ENCODE measurements around the gene INPP5A. TPM values are rescaled to one million over a fixed set of nuclear protein-coding genes. Genes with fewer than 3 reads are reported as not detected.

Gene INPP5A
- total RNA-seq, 1 experiment from 2014 or later, result 12.3 TPM

GRCh38 chr10:132826524-132827422 is 289.2 kb downstream of the INPP5A start:
- ChIA-PET CTCF (no interaction called here), POLR2A (no interaction called here), RAD21 (ENCODE audit: low non-redundant PET in 1 of 2, low total read pairs in 2 of 2, uncharacterized antibody in 2 of 2, unreplicated experiment in 2 of 2) (no interaction called here)
- H3K27me3 ChIP-seq (ENCODE audit: insufficient read depth, low read length), result peaks cover 12% of the 10 kb centered on the region
- H3K4me2 ChIP-seq (ENCODE audit: low read length), result no peak overlapping the region
- no peaks in the 10 kb centered on the region for H3K36me3 ChIP-seq (ENCODE audit: control insufficient read depth in 1 of 2, insufficient read depth in 2 of 2, low read length in 2 of 2)
- no peaks in the 10 kb centered on the region for H3K9me3 ChIP-seq (ENCODE audit: control insufficient read depth in 1 of 2, insufficient read depth in 1 of 2, low read depth in 1 of 2, low read length in 2 of 2)
- no peaks in the 10 kb centered on the region for H4K20me1 ChIP-seq (ENCODE audit: insufficient read depth)
- BruUV-seq (replicated peaks), result no TSS peak
- H3K4me1 ChIP-seq (ENCODE audit: control insufficient read depth in 1 of 2, insufficient read depth in 2 of 2, low read length in 2 of 2), result no peaks in the 10 kb centered on the region
- H3K79me2 ChIP-seq (ENCODE audit: insufficient read depth, low read length), result no peaks in the 10 kb centered on the region
- H3K4me3 ChIP-seq (replicated peaks in 1 of 2; ENCODE audit: low read depth in 1 of 2, low read length in 2 of 2), result no peak overlapping the region
- intact Hi-C loops (cut with micrococcal nuclease), result no loop called here
- TF ChIP-seq POLR2AphosphoS5 (IDR thresholded peaks at IDR 0.05; ENCODE audit: low read depth, low read length) (no peak), FOSL1 (IDR thresholded peaks at IDR 0.05; ENCODE audit: low read depth) (no peak), ELF1 (IDR thresholded peaks at IDR 0.05; ENCODE audit: borderline replicate concordance, low read depth) (no peak), YY1 (IDR thresholded peaks at IDR 0.05; ENCODE audit: extremely low read depth, insufficient replicate concordance, low read depth, low read length) (no peak), ZBTB33 (IDR thresholded peaks at IDR 0.05; ENCODE audit: extremely low read depth, insufficient replicate concordance, low read length) (no peak), ZFX (IDR thresholded peaks at IDR 0.05) (no peak), SRF (IDR thresholded peaks at IDR 0.05; ENCODE audit: low read depth) (no peak), POLR2A (IDR thresholded peaks at IDR 0.05; ENCODE audit: borderline replicate concordance, extremely low read depth, insufficient read depth, insufficient read length) (no peak), SP1 (IDR thresholded peaks at IDR 0.05; ENCODE audit: low read depth) (no peak), SIN3A (IDR thresholded peaks at IDR 0.05; ENCODE audit: low read depth) (no peak)
- TF ChIP-seq, protein P1, sequence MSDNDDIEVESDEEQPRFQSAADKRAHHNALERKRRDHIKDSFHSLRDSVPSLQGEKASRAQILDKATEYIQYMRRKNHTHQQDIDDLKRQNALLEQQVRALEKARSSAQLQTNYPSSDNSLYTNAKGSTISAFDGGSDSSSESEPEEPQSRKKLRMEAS (IDR thresholded peaks at IDR 0.05), result no peak
- TF ChIP-seq, protein P2, sequence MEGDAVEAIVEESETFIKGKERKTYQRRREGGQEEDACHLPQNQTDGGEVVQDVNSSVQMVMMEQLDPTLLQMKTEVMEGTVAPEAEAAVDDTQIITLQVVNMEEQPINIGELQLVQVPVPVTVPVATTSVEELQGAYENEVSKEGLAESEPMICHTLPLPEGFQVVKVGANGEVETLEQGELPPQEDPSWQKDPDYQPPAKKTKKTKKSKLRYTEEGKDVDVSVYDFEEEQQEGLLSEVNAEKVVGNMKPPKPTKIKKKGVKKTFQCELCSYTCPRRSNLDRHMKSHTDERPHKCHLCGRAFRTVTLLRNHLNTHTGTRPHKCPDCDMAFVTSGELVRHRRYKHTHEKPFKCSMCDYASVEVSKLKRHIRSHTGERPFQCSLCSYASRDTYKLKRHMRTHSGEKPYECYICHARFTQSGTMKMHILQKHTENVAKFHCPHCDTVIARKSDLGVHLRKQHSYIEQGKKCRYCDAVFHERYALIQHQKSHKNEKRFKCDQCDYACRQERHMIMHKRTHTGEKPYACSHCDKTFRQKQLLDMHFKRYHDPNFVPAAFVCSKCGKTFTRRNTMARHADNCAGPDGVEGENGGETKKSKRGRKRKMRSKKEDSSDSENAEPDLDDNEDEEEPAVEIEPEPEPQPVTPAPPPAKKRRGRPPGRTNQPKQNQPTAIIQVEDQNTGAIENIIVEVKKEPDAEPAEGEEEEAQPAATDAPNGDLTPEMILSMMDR (IDR thresholded peaks at IDR 0.05 in 2 of 3, conservative IDR thresholded peaks at IDR 0.05 in 1 of 3; ENCODE audit: borderline replicate concordance in 1 of 3, insufficient read depth in 1 of 3, low read depth in 2 of 3, low read length in 2 of 3), result no peak
- TF ChIP-seq, protein P3, sequence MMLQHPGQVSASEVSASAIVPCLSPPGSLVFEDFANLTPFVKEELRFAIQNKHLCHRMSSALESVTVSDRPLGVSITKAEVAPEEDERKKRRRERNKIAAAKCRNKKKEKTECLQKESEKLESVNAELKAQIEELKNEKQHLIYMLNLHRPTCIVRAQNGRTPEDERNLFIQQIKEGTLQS (IDR thresholded peaks at IDR 0.05), result no peak
- DNase-seq (ENCODE audit: low read depth, low spot score) (no peak), ATAC-seq (no peak)
- H3K27ac ChIP-seq (ENCODE audit: low read depth, low read length), result no peak overlapping the region
- H3K9me2 ChIP-seq (ENCODE audit: insufficient read depth), result no peaks in the 10 kb centered on the region
- H2AFZ ChIP-seq (ENCODE audit: low read depth, low read length, poor library complexity, severe bottlenecking), result no peak overlapping the region
- H3K9ac ChIP-seq (ENCODE audit: low read length), result no peak overlapping the region
